Measurements from ENCODE around the gene RGS14.

The RGS14 gene, protein sequence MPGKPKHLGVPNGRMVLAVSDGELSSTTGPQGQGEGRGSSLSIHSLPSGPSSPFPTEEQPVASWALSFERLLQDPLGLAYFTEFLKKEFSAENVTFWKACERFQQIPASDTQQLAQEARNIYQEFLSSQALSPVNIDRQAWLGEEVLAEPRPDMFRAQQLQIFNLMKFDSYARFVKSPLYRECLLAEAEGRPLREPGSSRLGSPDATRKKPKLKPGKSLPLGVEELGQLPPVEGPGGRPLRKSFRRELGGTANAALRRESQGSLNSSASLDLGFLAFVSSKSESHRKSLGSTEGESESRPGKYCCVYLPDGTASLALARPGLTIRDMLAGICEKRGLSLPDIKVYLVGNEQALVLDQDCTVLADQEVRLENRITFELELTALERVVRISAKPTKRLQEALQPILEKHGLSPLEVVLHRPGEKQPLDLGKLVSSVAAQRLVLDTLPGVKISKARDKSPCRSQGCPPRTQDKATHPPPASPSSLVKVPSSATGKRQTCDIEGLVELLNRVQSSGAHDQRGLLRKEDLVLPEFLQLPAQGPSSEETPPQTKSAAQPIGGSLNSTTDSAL

DNA sequence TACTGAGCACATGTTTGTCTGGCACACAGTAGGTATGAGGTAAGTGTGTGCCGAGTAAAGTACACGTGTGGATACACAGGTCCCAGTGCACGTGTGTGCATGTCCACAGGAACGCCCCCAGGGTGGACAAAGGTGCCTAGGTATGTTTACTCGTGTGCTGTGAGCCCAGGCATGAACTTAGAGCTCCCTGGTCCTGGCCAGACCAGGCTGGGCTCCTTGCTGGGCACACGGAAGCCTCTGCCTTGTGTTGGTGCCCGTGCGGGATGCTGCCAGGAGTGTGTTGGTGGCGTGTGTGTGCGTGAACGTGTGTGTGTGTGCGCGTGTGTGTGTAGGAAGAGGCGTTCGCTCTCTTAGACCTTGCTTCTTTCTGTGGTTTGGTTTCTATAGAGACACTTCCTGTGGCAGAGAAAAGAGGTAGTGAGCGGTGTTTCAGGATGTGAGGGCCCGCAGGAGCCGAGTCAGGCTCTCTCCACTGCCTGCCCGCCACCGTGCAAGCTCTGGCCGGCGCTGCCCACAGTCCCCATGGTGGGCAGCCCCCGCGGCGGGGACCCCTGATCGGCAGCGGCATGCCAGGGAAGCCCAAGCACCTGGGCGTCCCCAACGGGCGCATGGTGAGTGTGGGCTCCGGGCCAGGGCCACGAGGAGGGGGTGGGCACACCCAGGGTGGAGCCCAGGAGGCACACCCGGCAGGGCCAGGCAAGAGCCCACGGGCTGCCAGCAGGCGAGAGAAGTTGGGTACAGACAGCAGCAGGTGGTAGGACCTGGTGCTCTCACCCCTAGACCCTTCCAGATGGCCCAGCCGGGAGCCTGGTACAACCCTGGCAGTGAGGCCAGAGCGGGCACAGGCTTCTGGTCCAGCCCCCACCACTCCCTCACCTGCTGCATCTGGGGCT is at the start of gene RGS14:
RGS14 (plus strand) TSS at position 466 of the 893 bp plus-strand sequence; CDS start at position 567, 101 bp downstream.
- H3K27ac ChIP-seq, result no peak within 1 kb of the TSS
- peak within 1 kb of the TSS; percentile 89 for H3K4me3 ChIP-seq

DNA sequence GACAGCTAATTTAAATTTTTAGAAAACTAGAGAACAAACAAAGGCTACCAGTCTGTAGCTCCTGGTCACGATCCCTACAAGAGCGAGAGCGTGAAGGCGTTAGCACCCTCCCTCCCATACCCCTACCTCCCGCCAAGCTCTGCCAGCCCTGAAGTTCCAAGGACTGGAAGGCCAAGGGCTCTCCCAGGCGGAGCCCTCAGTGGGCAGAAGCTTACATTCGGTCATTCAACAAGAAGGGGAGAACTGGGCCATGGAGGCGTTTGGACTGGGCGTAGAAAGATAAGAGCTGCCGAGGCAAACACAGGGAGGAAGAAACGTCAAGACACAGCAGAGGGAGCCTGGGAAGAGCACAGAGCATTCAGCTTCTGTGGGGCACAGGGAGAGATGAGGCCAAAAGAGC is 49.0 kb upstream of the RGS14 start:
- TF ChIP-seq POLR2AphosphoS5 (IDR thresholded peaks at IDR 0.05; ENCODE audit: borderline replicate concordance, low read depth, low read length), result no peak
- no peak for TF ChIP-seq FOXP2 (optimal IDR thresholded peaks at IDR 0.05; ENCODE audit: control extremely low read depth, extremely low read length, insufficient read depth)
- TF ChIP-seq EZH2 (IDR thresholded peaks at IDR 0.05), result no peak
- no peak for DNase-seq (ENCODE audit: low read depth, low spot score)
- H3K9me3 ChIP-seq (ENCODE audit: low read depth, low read length), result no peaks in the 10 kb centered on the region
- no peak overlapping the region for H3K27ac ChIP-seq
- H3K9ac ChIP-seq (ENCODE audit: insufficient read length), result no peak overlapping the region
- H3K4me3 ChIP-seq, result no peak overlapping the region
- H3K36me3 ChIP-seq (ENCODE audit: insufficient read depth, low read length), result peaks cover 20% of the 10 kb centered on the region

More for the DNA sequence above, at the start of gene RGS14:
- Histone ChIP-seq H3K9ac (ENCODE audit: insufficient read length) (peak within 1 kb of the TSS; percentile 59), H3K36me3 (ENCODE audit: insufficient read depth, low read length) (no peaks in the 10 kb centered on the region), H3K9me3 (ENCODE audit: low read depth, low read length) (no peaks in the 10 kb centered on the region)
- peak; percentile 39 for DNase-seq (ENCODE audit: low read depth, low spot score)
- TF ChIP-seq POLR2AphosphoS5 (IDR thresholded peaks at IDR 0.05; ENCODE audit: borderline replicate concordance, low read depth, low read length), result peak; percentile 66; the same call in 1 of the 2 replicates
- TF ChIP-seq FOXP2 (optimal IDR thresholded peaks at IDR 0.05; ENCODE audit: control extremely low read depth, extremely low read length, insufficient read depth), result no peak

DNA sequence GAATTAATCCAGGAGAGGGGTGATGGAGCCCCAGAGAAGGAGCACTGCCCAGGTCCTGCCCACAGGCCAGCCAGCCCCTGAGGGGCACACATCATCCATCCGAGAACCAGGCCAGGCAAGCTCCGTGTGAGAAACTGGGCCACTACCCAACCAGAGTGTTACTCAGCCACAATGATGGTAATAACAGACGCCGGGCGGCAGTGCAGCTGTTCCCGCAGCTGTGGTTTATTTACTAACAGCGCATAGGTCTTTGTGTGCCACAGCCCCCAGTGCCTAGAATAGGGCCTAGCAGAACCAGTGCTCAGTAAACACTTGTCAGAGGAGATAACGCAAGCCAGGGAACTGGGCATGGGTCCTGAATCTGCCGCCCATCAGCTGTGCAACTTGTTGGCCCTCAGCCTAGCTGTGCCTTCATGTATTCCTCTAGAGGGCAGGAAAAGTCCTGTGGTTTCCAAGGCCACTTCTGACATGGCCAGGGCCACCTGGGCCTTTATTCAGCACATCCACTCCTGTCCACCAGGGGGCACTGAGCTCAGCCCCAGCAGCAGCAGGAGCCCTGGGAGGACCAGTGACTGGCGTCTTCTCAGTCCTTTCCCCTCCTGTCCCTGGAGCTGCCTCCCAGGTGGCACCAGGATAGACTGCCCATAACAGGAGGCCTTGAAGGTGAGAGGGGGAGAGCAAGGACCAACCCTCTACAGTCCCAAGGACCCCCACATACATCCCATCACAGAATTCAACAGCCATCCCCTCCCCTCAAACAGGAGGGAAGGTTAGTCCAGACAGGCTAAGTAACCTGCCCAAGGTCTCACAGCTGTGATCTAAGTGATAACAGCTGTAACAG is 48.2 kb upstream of the RGS14 start:
- no peak for TF ChIP-seq POLR2AphosphoS5 (IDR thresholded peaks at IDR 0.05; ENCODE audit: borderline replicate concordance, low read depth, low read length)
- TF ChIP-seq EZH2 (IDR thresholded peaks at IDR 0.05), result no peak
- no peak for TF ChIP-seq FOXP2 (optimal IDR thresholded peaks at IDR 0.05; ENCODE audit: control extremely low read depth, extremely low read length, insufficient read depth)
- Histone ChIP-seq H3K9me3 (ENCODE audit: low read depth, low read length) (no peaks in the 10 kb centered on the region), H3K4me3 (no peak overlapping the region), H3K36me3 (ENCODE audit: insufficient read depth, low read length) (peaks cover 20% of the 10 kb centered on the region), H3K9ac (ENCODE audit: insufficient read length) (no peak overlapping the region), H3K27ac (no peak overlapping the region)
- DNase-seq (ENCODE audit: low read depth, low spot score), result no peak

DNA sequence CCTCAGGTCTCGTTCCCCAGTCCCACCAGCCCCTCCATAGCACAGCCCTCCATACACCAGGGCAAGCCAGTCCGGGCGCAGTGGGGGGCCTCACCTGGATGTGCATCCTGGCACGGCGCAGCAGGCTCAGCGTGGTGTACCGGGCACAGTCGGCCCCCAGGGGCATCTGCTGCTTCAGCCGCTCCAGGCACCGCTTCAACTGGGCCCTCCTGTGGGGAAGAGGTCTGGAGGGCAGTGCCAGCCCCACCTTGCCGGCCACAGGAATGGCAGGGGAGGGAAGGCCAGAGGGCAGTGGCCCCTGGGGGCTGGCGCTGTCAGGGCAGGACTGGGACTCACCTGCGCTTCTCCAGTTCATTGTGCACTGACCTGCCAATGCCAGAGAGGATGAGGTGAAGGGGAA is 47.4 kb upstream of the RGS14 start:
- TF ChIP-seq FOXP2 (optimal IDR thresholded peaks at IDR 0.05; ENCODE audit: control extremely low read depth, extremely low read length, insufficient read depth), result no peak
- TF ChIP-seq EZH2 (IDR thresholded peaks at IDR 0.05), result no peak
- TF ChIP-seq POLR2AphosphoS5 (IDR thresholded peaks at IDR 0.05; ENCODE audit: borderline replicate concordance, low read depth, low read length), result no peak
- H3K9ac ChIP-seq (ENCODE audit: insufficient read length), result peak overlapping the region; percentile 48
- H3K4me3 ChIP-seq, result peak overlapping the region; percentile 94
- H3K9me3 ChIP-seq (ENCODE audit: low read depth, low read length), result no peaks in the 10 kb centered on the region
- no peak for DNase-seq (ENCODE audit: low read depth, low spot score)
- H3K36me3 ChIP-seq (ENCODE audit: insufficient read depth, low read length), result peaks cover 18% of the 10 kb centered on the region
- no peak overlapping the region for H3K27ac ChIP-seq

DNA sequence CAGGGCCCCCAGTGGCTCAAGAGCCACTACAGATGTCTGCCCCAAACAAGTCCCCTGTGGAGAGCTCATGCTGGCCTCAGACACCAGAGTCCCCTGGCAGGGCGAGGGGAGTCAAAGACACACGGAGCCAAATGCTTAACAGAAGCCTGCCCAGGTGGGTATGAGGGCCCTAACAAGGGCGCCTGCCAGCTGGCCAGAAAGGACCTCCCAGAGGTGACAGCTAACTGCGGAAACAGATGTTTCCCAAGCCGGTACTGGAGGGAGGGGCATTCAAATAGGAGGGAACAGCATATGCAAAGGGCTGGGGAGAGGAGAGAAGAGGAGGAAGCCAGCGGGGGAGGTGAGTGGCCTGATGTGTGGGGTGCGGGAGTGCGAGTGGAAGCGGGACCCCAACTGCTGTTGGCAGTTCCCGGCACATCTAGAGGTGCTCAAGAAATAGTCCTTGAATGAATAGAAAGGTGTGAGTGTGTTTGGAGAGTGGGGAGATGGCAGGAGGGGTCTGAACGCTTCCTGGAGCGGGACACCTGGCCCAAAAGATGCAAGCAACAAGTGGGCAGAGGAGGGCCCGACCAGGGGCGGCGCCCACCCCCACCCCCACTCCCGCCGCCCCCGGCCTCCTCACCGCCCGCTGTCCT is 46.9 kb upstream of the RGS14 start:
- H3K36me3 ChIP-seq (ENCODE audit: insufficient read depth, low read length), result peaks cover 13% of the 10 kb centered on the region
- no peak for DNase-seq (ENCODE audit: low read depth, low spot score)
- H3K4me3 ChIP-seq, result peak overlapping the region; percentile 94
- peak overlapping the region; percentile 92 for H3K9ac ChIP-seq (ENCODE audit: insufficient read length)
- no peaks in the 10 kb centered on the region for H3K9me3 ChIP-seq (ENCODE audit: low read depth, low read length)
- TF ChIP-seq POLR2AphosphoS5 (IDR thresholded peaks at IDR 0.05; ENCODE audit: borderline replicate concordance, low read depth, low read length) (no peak), EZH2 (IDR thresholded peaks at IDR 0.05) (no peak), FOXP2 (optimal IDR thresholded peaks at IDR 0.05; ENCODE audit: control extremely low read depth, extremely low read length, insufficient read depth) (no peak)
- no peak overlapping the region for H3K27ac ChIP-seq

DNA sequence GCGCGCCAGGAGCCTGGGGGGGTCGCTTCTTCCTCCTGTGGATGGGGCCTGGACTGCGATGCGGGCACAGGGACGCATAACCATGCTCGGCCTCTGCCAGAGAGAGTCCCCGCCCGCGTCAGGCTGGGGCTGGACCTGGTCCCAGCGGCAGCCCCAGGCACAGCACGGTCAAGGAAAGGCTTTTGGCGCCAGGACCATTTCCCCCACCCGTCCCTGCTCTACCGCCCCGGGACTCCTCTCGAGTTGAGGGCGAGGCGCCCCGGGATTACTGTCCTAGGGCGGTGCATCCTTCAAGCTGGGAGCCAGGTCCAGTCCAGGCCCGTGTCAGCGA is 46.4 kb upstream of the RGS14 start:
- H3K36me3 ChIP-seq (ENCODE audit: insufficient read depth, low read length), result peaks cover 8% of the 10 kb centered on the region
- H3K27ac ChIP-seq, result no peak overlapping the region
- H3K9ac ChIP-seq (ENCODE audit: insufficient read length), result peak overlapping the region; percentile 92
- peak overlapping the region; percentile 94 for H3K4me3 ChIP-seq
- TF ChIP-seq EZH2 (IDR thresholded peaks at IDR 0.05), result no peak
- TF ChIP-seq POLR2AphosphoS5 (IDR thresholded peaks at IDR 0.05; ENCODE audit: borderline replicate concordance, low read depth, low read length), result no peak
- no peak for TF ChIP-seq FOXP2 (optimal IDR thresholded peaks at IDR 0.05; ENCODE audit: control extremely low read depth, extremely low read length, insufficient read depth)
- H3K9me3 ChIP-seq (ENCODE audit: low read depth, low read length), result no peaks in the 10 kb centered on the region
- DNase-seq (ENCODE audit: low read depth, low spot score), result no peak
